Skeletal muscle satellite cell (primary cell): ENCODE measurements around the gene CCL16. TPM values are rescaled to one million over a fixed set of nuclear protein-coding genes. Genes with fewer than 3 reads are reported as not detected.
"Not testable (repeated sequence)": the region's sequence is repeated elsewhere in the genome, so short reads cannot be mapped to it uniquely, and the experiment has no call there.

Experiments used
- H3K27me3 ChIP-seq: 2 replicates; pipeline ENCODE4 v1.7.0; 2013; ENCODE audit warnings: low read length; ENCODE audit not compliant: control insufficient read depth, insufficient read depth
- H3K36me3 ChIP-seq: 2 replicates; pipeline ENCODE4 v1.7.0; 2013; ENCODE audit warnings: mild to moderate bottlenecking, control low read depth, low read length; ENCODE audit not compliant: insufficient read depth
- H3K4me1 ChIP-seq: 2 replicates; pipeline ENCODE4 v1.7.0; 2013; ENCODE audit warnings: low read length; ENCODE audit not compliant: control insufficient read depth, insufficient read depth
- H3K4me2 ChIP-seq: 2 replicates; pipeline ENCODE4 v1.7.0; 2013; ENCODE audit warnings: mild to moderate bottlenecking, low read length
- H3K4me3 ChIP-seq: 2 replicates; pipeline ENCODE4 v1.7.0; 2013; ENCODE audit warnings: low read length
- H3K9ac ChIP-seq: 2 replicates; pipeline ENCODE4 v1.7.0; 2013; ENCODE audit warnings: mild to moderate bottlenecking, low read depth, low read length, moderate library complexity
- H3K9me3 ChIP-seq: replicated peaks from 2 replicates; pipeline ENCODE4 v1.7.0; 2013; ENCODE audit warnings: mild to moderate bottlenecking, control low read depth, low read length
- total RNA-seq: library from RNA; depleted of rRNA; stranded (reverse); fragments of >200 nt; gene quantifications from 2 replicates; pipeline ENCODE4 v1.2.3, GENCODE V29; 2012; rRNA removed

CCL16 gene
- not detected in 2 replicates for total RNA-seq

GRCh38 chr17:35981246-35981645 lies at the start of gene CCL16:
CCL16 (minus strand) TSS chr17:35981497; CDS start chr17:35981420, 77 bp downstream.
- H3K4me2 ChIP-seq: no peak within 1 kb of the TSS
- H3K4me3 ChIP-seq: no peak within 1 kb of the TSS
- peaks cover 13% of the 10 kb centered on the region for H3K27me3 ChIP-seq

GRCh38 chr17:36030956-36031355 lies 49.7 kb upstream of the CCL16 start:
- H3K4me3 ChIP-seq: no peak overlapping the region
- H3K36me3 ChIP-seq: no peaks in the 10 kb centered on the region
- H3K9me3 ChIP-seq: no peaks in the 10 kb centered on the region

More at GRCh38 chr17:35981246-35981645, at the start of gene CCL16:
- H3K9ac ChIP-seq: no peak within 1 kb of the TSS
- H3K36me3 ChIP-seq: no peaks in the 10 kb centered on the region
- no peaks in the 10 kb centered on the region for H3K4me1 ChIP-seq
- H3K9me3 ChIP-seq: no peaks in the 10 kb centered on the region

GRCh38 chr17:36027761-36028160 lies 46.5 kb upstream of the CCL16 start:
- Histone ChIP-seq H3K27me3 (peaks cover 5% of the 10 kb centered on the region), H3K4me1 (no peaks in the 10 kb centered on the region), H3K4me2 (no peak overlapping the region), H3K4me3 (no peak overlapping the region), H3K9ac (no peak overlapping the region), H3K9me3 (no peaks in the 10 kb centered on the region), H3K36me3 (no peaks in the 10 kb centered on the region)

More at GRCh38 chr17:36030956-36031355, 49.7 kb upstream of the CCL16 start:
- no peaks in the 10 kb centered on the region for H3K4me1 ChIP-seq
- no peak overlapping the region for H3K4me2 ChIP-seq
- H3K27me3 ChIP-seq: peaks cover 3% of the 10 kb centered on the region
- no peak overlapping the region for H3K9ac ChIP-seq

- H3K4me3 ChIP-seq: no peak overlapping the region
- peaks cover 3% of the 10 kb centered on the region for H3K27me3 ChIP-seq
- H3K36me3 ChIP-seq: no peaks in the 10 kb centered on the region
- no peaks in the 10 kb centered on the region for H3K4me1 ChIP-seq
- no peak overlapping the region for H3K9ac ChIP-seq
- H3K4me2 ChIP-seq: no peak overlapping the region
- H3K9me3 ChIP-seq: no peaks in the 10 kb centered on the region
These were observed 43.0 kb upstream of the CCL16 start for GRCh38 chr17:36024106-36024869.

GRCh38 chr17:36019423-36019822 lies 38.1 kb upstream of the CCL16 start:
- no peaks in the 10 kb centered on the region for H3K4me1 ChIP-seq
- H3K27me3 ChIP-seq: no peaks in the 10 kb centered on the region
- no peak overlapping the region for H3K9ac ChIP-seq
- H3K36me3 ChIP-seq: no peaks in the 10 kb centered on the region
- H3K4me3 ChIP-seq: no peak overlapping the region
- no peaks in the 10 kb centered on the region for H3K9me3 ChIP-seq
- no peak overlapping the region for H3K4me2 ChIP-seq

- no peak within 1 kb of the TSS for H3K4me2 ChIP-seq
- H3K4me1 ChIP-seq: no peaks in the 10 kb centered on the region
- H3K4me3 ChIP-seq: no peak within 1 kb of the TSS
- no peak within 1 kb of the TSS for H3K9ac ChIP-seq
- H3K27me3 ChIP-seq: no peaks in the 10 kb centered on the region
- no peaks in the 10 kb centered on the region for H3K9me3 ChIP-seq
- no peaks in the 10 kb centered on the region for H3K36me3 ChIP-seq
These were observed 36.5 kb upstream of the CCL16 start, which contains the start of gene CCL23 for GRCh38 chr17:36017799-36018198. CCL23 (minus strand) TSS chr17:36017972; CDS start chr17:36017897, 75 bp downstream.

- H3K27me3 ChIP-seq: peaks cover 3% of the 10 kb centered on the region
- H3K4me3 ChIP-seq: no peak overlapping the region
- no peak overlapping the region for H3K4me2 ChIP-seq
- no peaks in the 10 kb centered on the region for H3K9me3 ChIP-seq
- H3K9ac ChIP-seq: no peak overlapping the region
- no peaks in the 10 kb centered on the region for H3K36me3 ChIP-seq
- H3K4me1 ChIP-seq: no peaks in the 10 kb centered on the region
These were observed 35.3 kb upstream of the CCL16 start for GRCh38 chr17:36016555-36016954.

GRCh38 chr17:36015895-36016294 lies 34.6 kb upstream of the CCL16 start:
- H3K4me2 ChIP-seq, H3K9me3 ChIP-seq, H3K4me3 ChIP-seq, H3K4me1 ChIP-seq, H3K27me3 ChIP-seq, H3K36me3 ChIP-seq, H3K9ac ChIP-seq: not testable (repeated sequence)

- Histone ChIP-seq H3K4me3 (no peak overlapping the region), H3K9ac (no peak overlapping the region), H3K27me3 (peaks cover 3% of the 10 kb centered on the region), H3K9me3 (no peaks in the 10 kb centered on the region), H3K36me3 (no peaks in the 10 kb centered on the region), H3K4me2 (no peak overlapping the region), H3K4me1 (no peaks in the 10 kb centered on the region)
These were observed 33.6 kb upstream of the CCL16 start for GRCh38 chr17:36014946-36015345.

- Histone ChIP-seq H3K4me1 (no peaks in the 10 kb centered on the region), H3K9ac (no peak overlapping the region), H3K4me2 (no peak overlapping the region), H3K9me3 (no peaks in the 10 kb centered on the region), H3K36me3 (no peaks in the 10 kb centered on the region), H3K27me3 (peaks cover 3% of the 10 kb centered on the region), H3K4me3 (no peak overlapping the region)
These were observed 29.9 kb upstream of the CCL16 start for GRCh38 chr17:36011201-36011600.

GRCh38 chr17:36008998-36009665 lies 27.8 kb upstream of the CCL16 start:
- H3K4me1 ChIP-seq: no peaks in the 10 kb centered on the region
- H3K9me3 ChIP-seq: no peaks in the 10 kb centered on the region
- no peaks in the 10 kb centered on the region for H3K36me3 ChIP-seq
- no peak overlapping the region for H3K9ac ChIP-seq
- no peak overlapping the region for H3K4me2 ChIP-seq
- no peak overlapping the region for H3K4me3 ChIP-seq
- peaks cover 10% of the 10 kb centered on the region for H3K27me3 ChIP-seq
